SU-DHL-6 (cell line): ENCODE data around the gene GFOD1.

Experiments used
- EZH2phosphoT487 ChIP-seq: fragments of 200-600 bp; sonication (generic), shearing (Covaris generic); conservative IDR thresholded peaks from 2 replicates; pipeline ENCODE4 v1.6.1; 2018; ENCODE audit warnings: mild to moderate bottlenecking, antibody characterized with exemption, low read length, moderate library complexity, mixed read lengths
- TF ChIP-seq, protein P1 (sequence below): fragments of 200-600 bp; sonication (generic); IDR thresholded peaks from one replicate; pipeline ENCODE4 v1.5.1; 2017; ENCODE audit warnings: antibody characterized with exemption, mild to moderate bottlenecking, low read length, moderate library complexity; ENCODE audit not compliant: insufficient read depth, poor library complexity, severe bottlenecking

DNA sequence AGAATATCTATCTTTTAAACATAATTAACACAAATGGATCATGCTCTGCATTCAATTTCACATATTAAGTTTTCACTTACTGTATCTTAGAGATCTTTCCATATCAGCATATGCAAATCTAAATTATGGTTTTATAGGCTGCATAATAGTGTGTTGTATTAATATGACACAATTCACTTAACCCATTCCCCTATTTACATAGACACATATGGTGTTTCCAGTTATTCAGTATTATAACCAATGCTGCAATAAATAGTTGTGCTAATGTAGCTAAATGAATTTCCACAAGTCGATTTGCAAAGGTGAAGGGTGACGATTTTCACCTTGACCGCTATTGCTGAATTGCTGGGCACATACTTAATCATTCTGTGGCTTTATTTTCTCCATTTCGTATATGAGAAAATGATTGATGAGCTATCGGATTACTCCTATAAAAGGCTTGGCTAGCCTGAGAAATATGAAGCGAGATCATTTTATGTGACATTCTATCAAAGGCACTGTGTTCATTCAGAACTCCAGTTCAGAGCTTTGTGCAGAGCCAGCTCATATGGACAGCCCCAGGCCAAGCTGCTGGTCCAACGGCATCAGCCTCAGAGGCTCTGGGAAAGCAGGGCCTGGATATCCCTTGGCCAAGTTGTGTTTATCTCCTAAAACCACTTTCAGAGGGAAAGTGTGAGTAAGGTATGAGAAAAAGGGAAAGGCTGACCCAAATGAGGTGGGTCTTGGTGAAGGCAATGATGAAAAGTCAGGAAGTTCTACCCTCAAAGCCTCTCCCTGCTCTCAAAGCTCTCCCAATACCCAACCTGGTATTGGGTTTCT, 50.8 kb downstream of the GFOD1 start:
- TF ChIP-seq, protein P1, sequence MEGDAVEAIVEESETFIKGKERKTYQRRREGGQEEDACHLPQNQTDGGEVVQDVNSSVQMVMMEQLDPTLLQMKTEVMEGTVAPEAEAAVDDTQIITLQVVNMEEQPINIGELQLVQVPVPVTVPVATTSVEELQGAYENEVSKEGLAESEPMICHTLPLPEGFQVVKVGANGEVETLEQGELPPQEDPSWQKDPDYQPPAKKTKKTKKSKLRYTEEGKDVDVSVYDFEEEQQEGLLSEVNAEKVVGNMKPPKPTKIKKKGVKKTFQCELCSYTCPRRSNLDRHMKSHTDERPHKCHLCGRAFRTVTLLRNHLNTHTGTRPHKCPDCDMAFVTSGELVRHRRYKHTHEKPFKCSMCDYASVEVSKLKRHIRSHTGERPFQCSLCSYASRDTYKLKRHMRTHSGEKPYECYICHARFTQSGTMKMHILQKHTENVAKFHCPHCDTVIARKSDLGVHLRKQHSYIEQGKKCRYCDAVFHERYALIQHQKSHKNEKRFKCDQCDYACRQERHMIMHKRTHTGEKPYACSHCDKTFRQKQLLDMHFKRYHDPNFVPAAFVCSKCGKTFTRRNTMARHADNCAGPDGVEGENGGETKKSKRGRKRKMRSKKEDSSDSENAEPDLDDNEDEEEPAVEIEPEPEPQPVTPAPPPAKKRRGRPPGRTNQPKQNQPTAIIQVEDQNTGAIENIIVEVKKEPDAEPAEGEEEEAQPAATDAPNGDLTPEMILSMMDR = no peak
- no peak for TF ChIP-seq EZH2phosphoT487
